Keratinocyte (primary cell): ENCODE measurements around the gene AOAH.

Experiments
- CTCF ChIP-seq, 3 experiments: IDR thresholded peaks in 1 of 3; conservative IDR thresholded peaks in 1 of 3; optimal IDR thresholded peaks in 1 of 3; 2 replicates in 2 of 3; 3 replicates in 1 of 3; pipeline versions ENCODE3 to v1.5.1; 2011; ENCODE audit warnings: low read length in 3 of 3, mild to moderate bottlenecking in 3 of 3, moderate library complexity in 2 of 3, control low read depth in 1 of 3, inconsistent platforms in 1 of 3; ENCODE audit not compliant: insufficient read depth in 2 of 3; ENCODE audit errors: extremely low read depth in 1 of 3
- EZH2 ChIP-seq: IDR thresholded peaks from one replicate; pipeline ENCODE4 v1.6.1; 2012; ENCODE audit warnings: inconsistent platforms, mild to moderate bottlenecking, low read length, moderate library complexity

GRCh38 chr7:36598054-36598674, 126.1 kb downstream of the AOAH start:
- TF ChIP-seq CTCF (optimal IDR thresholded peaks at IDR 0.05 in 1 of 3, IDR thresholded peaks at IDR 0.05 in 1 of 3, conservative IDR thresholded peaks at IDR 0.05 in 1 of 3; ENCODE audit: extremely low read depth in 1 of 3, insufficient read depth in 2 of 3, low read length in 3 of 3), result no peak
- TF ChIP-seq EZH2, result no peak
